Activated CD4-positive, alpha-beta T cell treated with anti-CD3 and anti-CD28 coated beads, Interleukin-2, Interleukin-6, amounts not matched to agents 100 ng/mL and 50 ng/mL, durations not matched to agents 16 hours and 8 hours (primary cell): ENCODE data around the gene STIMATE.

Experiments
- DNase-seq: peaks from one replicate; pipeline ENCODE4 v3.0.0-alpha.2; 2020

The STIMATE gene

GRCh38 chr3:52860424-52860768 is 37.0 kb downstream of the STIMATE start:
- no peak for DNase-seq

DNA sequence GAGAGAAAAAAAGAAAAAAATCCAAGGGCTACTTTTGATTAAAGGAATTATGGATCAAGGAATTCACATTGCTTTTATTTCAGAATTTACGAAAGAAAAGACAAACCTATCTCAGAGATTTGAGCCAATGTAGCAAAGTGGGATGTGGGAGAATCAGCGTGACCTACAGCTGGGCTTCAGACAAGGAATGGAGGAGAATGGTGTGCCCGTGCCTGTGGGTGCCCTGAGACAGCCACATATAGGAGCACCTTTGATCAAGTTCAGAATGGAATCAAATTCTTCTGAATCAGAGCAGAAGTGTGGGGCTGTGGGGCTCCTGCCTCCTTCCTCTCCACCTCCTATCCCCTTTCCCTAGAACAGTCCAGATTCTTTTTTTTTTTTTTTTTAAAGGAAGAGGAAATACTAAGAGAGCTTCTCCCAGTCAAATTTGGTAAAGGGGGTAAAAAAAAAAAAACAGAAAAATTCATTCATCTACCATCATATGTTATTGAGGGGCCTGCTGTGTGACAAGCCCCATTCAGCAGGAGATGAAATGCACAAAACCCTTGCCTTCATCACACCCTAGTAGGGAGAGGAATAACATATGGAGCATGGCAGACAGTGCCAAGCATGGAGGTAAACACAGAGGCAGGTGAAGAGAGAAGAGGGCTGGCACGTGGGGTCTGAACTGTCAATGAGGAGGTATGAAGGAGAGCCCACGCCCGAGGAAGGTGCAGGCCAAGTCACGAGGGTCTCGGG is 37.5 kb downstream of the STIMATE start:
- no peak for DNase-seq

- DNase-seq, result no peak
Measured at GRCh38 chr3:52857864-52858263, 39.5 kb downstream of the STIMATE start.

GRCh38 chr3:52857133-52857532 is 40.2 kb downstream of the STIMATE start:
- DNase-seq, result no peak

DNA sequence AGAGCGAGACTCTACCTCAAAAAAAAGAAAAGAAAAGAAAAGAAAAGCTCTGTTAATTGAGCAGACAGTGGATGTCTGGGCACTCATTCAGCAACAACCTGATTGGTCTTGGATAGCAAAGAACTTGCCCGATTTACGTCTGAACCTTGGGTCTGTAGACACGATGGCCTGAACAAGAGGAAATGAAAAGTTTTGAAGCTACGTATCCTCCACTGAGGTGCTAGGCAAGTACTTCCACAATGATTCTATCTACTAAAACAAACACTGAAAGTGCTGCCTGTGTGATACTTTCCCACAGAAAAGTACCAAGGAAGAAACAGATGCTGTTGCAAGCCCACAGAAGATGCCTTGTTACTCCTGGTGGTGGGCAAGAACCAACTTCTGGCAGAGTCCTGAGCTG is 40.7 kb downstream of the STIMATE start:
- DNase-seq, result no peak

DNA sequence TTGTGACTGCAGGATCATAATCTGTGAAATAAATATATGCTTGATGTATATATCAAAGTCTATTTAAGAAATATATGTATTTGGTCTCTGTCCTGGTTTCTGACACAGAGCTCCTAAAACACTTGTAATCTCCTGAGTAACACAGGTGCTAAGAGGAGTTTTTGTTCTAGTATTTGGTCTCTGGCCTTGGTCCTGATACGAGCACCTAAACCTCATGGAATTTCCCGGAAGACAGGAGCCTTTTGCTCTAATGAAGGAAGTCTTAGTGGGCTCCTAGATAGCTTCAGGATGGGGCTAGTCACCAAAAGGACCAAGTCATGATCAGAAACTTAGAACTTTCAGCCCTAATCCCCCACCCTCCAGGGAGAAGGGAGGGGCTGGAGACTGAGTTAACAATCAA is 43.3 kb downstream of the STIMATE start:
- DNase-seq, result no peak

GRCh38 chr3:52852419-52852818 is 44.9 kb downstream of the STIMATE start:
- DNase-seq, result no peak

DNA sequence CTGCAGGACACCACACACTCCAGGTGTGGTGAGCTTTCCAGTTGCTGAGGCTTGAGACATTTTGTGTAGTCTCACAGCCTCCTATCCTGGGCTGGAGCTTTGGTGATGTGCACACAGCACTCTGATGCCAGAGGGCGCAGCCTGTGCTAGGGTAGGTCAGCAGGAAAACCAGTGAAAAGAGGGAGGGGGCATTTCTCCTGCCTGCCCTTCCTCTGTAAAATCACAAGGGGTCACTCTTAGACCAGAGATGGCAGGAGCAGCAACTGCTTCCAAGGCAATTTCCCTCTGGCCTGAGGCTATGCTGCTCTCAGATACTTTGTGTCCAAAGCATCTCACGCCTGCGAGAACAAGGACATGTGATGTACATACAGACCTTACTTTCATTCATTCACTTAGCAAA is 46.0 kb downstream of the STIMATE start:
- DNase-seq, result peak; percentile 54

- no peak for DNase-seq
Measured at GRCh38 chr3:52849656-52850055, 47.7 kb downstream of the STIMATE start.

DNA sequence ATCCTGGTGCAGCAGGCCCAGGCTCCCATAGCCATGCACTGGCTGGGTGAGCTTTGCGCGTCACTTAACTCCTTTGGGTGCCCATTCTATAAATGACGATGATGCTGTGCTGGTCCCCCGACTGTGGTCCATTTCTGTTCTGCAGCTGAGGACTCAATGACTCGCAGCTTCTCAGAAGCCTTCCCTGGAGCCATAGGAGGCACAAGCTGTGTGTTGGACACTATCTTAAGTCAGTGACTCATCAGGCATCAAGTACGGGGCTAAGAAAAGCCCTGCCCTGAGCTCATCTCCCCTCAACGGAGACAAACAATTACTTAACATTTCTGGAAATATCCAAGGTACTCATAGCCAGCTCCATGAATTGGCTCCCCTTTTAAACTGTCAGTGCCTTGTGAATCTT is 48.7 kb downstream of the STIMATE start:
- no peak for DNase-seq

DNA sequence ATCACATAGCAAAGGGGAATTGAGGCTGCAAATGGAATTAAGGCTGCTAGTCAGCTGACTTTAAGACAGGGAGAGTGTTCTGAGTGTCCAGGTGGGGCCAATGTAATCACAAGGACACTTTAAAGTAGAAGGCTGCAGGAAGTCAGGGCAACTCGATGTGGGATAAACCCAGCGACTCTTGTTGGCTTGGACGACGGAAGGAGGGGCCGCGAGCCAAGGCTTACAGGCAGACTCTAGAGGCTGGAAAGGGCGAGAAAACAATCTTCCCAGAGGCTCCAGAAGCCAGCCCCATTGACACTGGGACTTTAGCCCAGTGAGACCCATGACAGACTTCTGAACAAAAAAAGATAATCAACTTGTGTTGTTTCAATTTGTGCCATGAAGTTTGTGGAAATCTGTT is 49.6 kb downstream of the STIMATE start:
- no peak for DNase-seq

DNA sequence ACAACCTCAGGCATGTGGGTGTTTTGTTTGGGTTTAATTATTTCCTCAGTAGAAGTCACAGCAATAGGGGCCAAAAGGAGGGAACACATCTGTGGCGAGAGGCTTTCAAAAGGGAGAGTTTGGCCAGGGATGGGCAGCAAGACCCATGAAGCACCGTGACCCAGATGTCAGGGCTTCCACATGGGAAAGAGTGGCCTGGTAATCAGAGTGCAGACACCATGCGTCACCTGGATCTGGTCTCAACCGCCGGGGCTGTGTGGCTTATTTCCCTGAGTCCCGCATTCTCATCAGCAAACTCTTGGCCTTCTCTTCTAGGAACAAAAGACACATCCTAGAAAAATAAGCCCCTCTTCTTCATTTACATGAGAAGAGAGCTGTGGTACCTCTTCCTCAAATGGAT is 50.1 kb downstream of the STIMATE start:
- DNase-seq, result no peak

DNA sequence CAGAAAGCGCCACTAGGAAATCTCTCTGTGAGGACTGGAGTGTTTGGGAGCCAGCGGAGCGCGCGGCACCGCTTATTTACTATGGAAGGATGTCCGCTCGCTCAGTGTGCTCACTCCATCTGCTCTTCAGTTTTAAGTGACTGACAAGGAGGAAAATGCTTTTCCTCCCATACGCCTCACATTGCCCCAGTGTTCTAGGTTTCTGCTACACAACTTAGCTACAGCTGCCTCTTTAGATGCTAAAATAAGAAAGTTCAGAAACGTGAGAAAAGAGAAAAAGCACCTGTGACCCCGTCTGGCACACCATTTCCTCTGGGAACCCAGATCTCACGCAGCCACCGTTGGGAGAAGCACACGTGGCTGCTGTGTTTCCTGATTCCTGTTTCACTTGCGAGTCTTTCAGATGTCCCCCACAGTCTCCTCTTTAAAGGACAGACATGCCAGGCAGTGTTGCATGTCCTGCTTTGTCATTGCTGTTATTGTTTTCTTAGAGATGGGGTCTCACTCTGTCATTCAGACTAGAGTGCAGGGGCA is 50.8 kb downstream of the STIMATE start:
- DNase-seq, result no peak

- no peak for DNase-seq
Measured at GRCh38 chr3:52845691-52846431, 51.5 kb downstream of the STIMATE start.

GRCh38 chr3:52845157-52845556 is 52.2 kb downstream of the STIMATE start:
- DNase-seq, result no peak

DNA sequence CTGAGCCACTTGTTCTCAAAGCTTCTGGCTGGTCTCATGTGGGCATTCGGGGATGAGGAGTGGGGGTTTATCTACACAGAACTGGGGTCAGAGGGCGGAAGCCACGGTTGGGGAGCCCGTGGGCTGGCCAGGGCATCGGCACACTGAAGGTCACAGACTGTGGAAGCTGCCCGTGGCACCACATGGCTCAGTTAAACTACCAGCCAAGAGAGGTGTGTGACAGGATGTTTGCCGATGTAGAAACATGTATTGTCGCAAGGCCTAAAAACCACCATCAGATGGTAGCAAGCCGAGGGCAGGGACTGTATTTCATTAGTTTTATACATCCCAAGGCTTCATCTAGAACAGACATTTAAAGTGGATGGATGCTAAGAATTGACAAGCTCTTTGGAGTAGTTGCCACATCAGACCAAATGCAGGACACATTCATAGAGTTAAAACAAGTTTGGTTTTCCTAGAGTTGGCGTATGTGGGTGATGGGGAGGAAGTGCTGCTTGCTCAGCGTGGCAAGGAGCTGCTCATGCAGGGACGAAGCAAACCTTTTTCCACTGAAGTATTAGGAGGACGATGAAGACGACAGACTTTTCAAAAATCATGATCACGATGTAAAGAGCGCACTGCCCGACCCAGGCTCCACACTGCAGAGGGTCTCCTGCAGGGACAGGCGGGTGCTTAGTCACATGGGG is 52.9 kb downstream of the STIMATE start:
- DNase-seq, result no peak

- no peak for DNase-seq
Measured at GRCh38 chr3:52843881-52844280, 53.5 kb downstream of the STIMATE start.

DNA sequence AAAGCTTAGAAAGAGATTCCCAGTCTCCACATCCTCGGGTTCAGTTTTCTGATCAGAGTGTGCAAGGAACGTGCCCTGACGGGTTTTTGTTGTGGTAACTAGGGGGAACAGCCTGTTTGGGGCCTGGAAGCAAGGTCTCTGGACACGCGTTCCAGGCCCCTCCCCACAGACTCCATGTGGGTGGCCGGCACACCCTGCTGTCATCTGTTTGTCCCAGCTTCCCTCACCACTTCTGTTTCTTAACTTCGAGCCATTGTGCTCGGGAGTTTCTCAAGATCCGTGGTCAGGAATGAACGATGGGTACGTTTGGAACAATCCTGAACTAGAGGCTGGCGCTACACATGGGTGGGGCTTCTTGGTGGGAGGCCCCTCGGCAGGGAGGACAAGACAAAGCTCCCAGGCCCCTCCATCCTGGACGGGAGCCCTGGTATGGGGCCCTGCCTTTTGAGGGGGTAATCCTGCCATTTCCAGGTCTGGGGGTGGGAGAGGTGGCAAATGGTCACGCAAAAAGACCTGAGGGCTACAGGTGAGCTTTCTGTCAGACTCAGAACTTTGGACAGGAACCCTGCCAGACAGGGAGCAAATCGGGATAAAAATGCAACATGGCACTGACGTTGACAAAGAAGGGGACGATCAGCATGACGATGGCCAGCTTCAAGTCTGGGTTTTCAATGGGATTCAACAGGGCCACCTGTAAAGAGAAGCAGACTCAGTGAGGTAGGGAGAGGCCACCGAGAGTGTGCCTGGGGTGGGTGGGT is 54.1 kb downstream of the STIMATE start:
- no peak for DNase-seq

DNA sequence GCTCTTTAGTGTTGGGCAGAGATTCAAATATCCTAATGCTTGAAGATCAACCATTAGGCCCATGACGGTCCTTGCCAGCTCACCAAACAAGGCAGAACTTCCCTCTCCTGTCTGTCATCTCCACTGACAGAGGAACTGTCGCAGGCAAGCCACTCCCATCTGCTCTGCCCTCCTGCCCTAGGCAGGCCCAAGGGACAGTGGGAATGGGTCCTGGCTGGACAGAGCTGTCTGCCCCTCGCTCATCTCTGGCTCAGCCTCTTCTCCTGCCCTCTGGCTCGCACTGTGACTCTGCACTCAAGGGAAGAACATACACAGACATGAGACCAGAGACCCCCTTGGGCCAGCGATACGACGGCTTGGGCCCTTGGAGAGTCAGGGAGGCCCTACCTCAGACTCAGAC is 54.9 kb downstream of the STIMATE start:
- no peak for DNase-seq

DNA sequence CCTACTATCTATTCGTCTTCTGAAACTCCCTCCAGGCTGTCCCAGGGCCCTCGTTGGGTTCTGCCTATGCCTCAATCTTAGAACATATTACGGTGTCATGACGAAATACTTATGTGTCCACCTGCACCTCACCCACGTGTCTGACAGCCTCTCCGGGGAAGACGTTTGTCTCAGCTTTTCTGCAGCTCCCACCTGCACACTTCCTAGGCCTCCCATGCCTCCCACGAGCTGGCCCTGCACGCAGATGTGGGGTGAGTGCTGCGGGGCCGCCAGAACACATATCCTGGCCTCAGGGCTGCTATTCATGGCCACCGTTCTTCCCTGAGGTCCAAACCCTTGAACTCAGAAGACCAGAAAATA is 55.4 kb downstream of the STIMATE start:
- no peak for DNase-seq

DNA sequence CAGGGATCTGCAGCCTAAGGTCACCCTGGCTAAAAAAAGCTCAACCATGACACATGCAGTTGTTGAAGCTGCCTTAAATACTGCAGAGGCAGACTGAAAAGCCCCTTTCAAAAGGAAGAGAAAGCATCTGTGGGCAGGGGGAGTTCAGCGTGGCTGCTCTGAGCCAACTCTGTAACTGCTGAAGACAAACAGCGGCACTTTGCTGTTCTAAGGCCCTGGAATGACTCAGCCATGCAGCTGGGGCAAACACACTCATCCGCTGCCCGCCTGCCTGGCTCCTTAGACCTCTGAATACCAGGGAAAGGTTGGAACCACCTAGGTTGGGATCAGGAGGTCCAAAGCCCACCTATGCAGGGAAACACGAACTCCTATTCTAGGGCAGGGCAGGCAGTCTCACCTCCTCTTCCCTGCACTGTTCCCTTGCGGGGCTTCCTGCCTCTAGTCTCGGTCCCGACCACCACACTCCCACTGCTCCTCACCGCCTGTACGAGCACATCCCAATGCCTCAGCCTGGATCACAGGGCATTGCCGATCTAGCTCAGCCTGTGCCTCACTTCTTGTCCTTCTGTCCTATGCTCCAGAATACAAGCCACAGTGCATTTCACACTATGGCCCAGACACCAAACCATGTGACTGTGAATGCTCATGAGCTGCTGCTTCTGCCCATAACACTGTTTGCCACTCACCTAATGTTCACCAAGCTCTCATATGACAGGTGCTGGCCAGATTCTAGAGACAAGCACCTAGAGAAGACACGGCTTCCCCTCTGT is 56.0 kb downstream of the STIMATE start:
- no peak for DNase-seq

GRCh38 chr3:52839892-52840545 is 57.3 kb downstream of the STIMATE start:
- no peak for DNase-seq
